SU-DHL-6 (cell line): ENCODE results near the gene PCP4L1.

Experiments used
- H2AFZ ChIP-seq: fragments of 200-600 bp; sonication (generic); 2 replicates; pipeline ENCODE4 v1.6.1; 2014; ENCODE audit warnings: low read depth, mild to moderate bottlenecking, moderate library complexity, mixed read lengths, antibody characterized with exemption, low read length; ENCODE audit not compliant: severe bottlenecking
- H3F3A ChIP-seq: fragments of 200-600 bp; shearing (Covaris generic); 2 replicates; pipeline ENCODE4 v1.6.0; 2016; ENCODE audit warnings: antibody characterized with exemption, mild to moderate bottlenecking; ENCODE audit not compliant: insufficient read depth
- H3K27ac ChIP-seq: fragments of 200-600 bp; sonication (generic); 2 replicates; pipeline ENCODE4 v1.5.1; 2016; ENCODE audit warnings: low read depth, mild to moderate bottlenecking, low read length, moderate library complexity, mixed read lengths
- H3K27me3 ChIP-seq: fragments of 200-600 bp; sonication (generic), shearing (Covaris generic); 2 replicates; pipeline ENCODE4 v1.6.0; 2014; ENCODE audit warnings: mild to moderate bottlenecking, low read length
- H3K36me3 ChIP-seq: fragments of 200-600 bp; sonication (generic); 2 replicates; pipeline ENCODE4 v1.6.1; 2014; ENCODE audit warnings: mild to moderate bottlenecking, low read length, mixed read lengths
- H3K4me2 ChIP-seq: fragments of 300-600, 200-600 bp; shearing (Covaris generic), sonication (generic); 2 replicates; pipeline ENCODE4 v1.6.0; 2014; ENCODE audit warnings: low read length, low read depth, mild to moderate bottlenecking; ENCODE audit not compliant: poor library complexity, severe bottlenecking
- H3K4me3 ChIP-seq: fragments of 200-600 bp; sonication (generic); 2 replicates; pipeline ENCODE4 v1.5.1; 2014; ENCODE audit warnings: antibody characterized with exemption, low read length, mild to moderate bottlenecking, mixed read lengths; ENCODE audit not compliant: insufficient read depth, poor library complexity, severe bottlenecking
- H3K79me2 ChIP-seq: fragments of 200-600 bp; sonication (generic); 2 replicates; pipeline ENCODE4 v1.6.1; 2014; ENCODE audit warnings: mild to moderate bottlenecking, low read length, moderate library complexity; ENCODE audit not compliant: insufficient read depth
- H3K9ac ChIP-seq: fragments of 200-600 bp; sonication (generic); 2 replicates; pipeline ENCODE4 v1.7.0; 2014; ENCODE audit warnings: mild to moderate bottlenecking, low read length
- H3K9me2 ChIP-seq: fragments of 200-600 bp; sonication (generic); replicated peaks from 2 replicates; pipeline ENCODE4 v1.6.1; 2014; ENCODE audit warnings: low read length; ENCODE audit not compliant: insufficient read depth
- H3K9me3 ChIP-seq: fragments of 200-600 bp; sonication (generic); 2 replicates; pipeline ENCODE4 v1.6.1; 2014; ENCODE audit warnings: low read length, mixed read lengths; ENCODE audit not compliant: insufficient read depth
- H4K20me1 ChIP-seq: fragments of 200-600 bp; sonication (generic); 2 replicates; pipeline ENCODE4 v1.6.1; 2014; ENCODE audit warnings: low read depth, mild to moderate bottlenecking, antibody characterized with exemption, low read length, moderate library complexity, mixed read lengths
- EZH2phosphoT487 ChIP-seq: fragments of 200-600 bp; sonication (generic), shearing (Covaris generic); conservative IDR thresholded peaks from 2 replicates; pipeline ENCODE4 v1.6.1; 2018; ENCODE audit warnings: mild to moderate bottlenecking, antibody characterized with exemption, low read length, moderate library complexity, mixed read lengths
- TF ChIP-seq, protein P1 (sequence below): fragments of 200-600 bp; sonication (generic); IDR thresholded peaks from one replicate; pipeline ENCODE4 v1.5.1; 2017; ENCODE audit warnings: antibody characterized with exemption, mild to moderate bottlenecking, low read length, moderate library complexity; ENCODE audit not compliant: insufficient read depth, poor library complexity, severe bottlenecking

PCP4L1 gene

DNA sequence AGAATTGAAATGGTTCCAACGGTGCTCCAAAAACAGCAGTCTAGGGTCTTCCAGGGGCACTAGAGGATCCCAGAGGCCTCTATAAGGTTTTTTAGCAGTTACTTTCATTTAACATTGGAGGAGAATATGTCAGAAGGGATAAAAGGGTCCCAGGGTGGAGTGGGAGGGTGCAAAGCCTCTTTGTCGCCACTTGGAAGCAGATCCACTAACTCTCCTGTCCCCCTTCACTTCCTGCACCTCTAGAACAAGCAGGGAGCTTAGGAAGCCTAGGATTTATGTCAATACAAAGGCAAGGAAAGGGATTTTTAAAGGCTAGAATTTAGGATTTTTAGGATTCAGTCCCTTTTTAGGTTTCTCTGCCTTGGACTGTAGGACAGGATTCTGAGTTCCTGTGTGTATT, 8.3 kb downstream of the PCP4L1 start:
- Histone ChIP-seq H3K36me3 (no peaks in the 10 kb centered on the region), H4K20me1 (no peaks in the 10 kb centered on the region), H3K4me3 (no peak overlapping the region), H3K4me2 (no peak overlapping the region), H2AFZ (no peak overlapping the region), H3K9me3 (no peaks in the 10 kb centered on the region), H3K27ac (no peak overlapping the region), H3K27me3 (no peaks in the 10 kb centered on the region), H3K9me2 (no peaks in the 10 kb centered on the region), H3K9ac (no peak overlapping the region), H3K79me2 (no peaks in the 10 kb centered on the region), H3F3A (no peaks in the 10 kb centered on the region)
- TF ChIP-seq, protein P1, sequence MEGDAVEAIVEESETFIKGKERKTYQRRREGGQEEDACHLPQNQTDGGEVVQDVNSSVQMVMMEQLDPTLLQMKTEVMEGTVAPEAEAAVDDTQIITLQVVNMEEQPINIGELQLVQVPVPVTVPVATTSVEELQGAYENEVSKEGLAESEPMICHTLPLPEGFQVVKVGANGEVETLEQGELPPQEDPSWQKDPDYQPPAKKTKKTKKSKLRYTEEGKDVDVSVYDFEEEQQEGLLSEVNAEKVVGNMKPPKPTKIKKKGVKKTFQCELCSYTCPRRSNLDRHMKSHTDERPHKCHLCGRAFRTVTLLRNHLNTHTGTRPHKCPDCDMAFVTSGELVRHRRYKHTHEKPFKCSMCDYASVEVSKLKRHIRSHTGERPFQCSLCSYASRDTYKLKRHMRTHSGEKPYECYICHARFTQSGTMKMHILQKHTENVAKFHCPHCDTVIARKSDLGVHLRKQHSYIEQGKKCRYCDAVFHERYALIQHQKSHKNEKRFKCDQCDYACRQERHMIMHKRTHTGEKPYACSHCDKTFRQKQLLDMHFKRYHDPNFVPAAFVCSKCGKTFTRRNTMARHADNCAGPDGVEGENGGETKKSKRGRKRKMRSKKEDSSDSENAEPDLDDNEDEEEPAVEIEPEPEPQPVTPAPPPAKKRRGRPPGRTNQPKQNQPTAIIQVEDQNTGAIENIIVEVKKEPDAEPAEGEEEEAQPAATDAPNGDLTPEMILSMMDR, result no peak
- no peak for TF ChIP-seq EZH2phosphoT487

DNA sequence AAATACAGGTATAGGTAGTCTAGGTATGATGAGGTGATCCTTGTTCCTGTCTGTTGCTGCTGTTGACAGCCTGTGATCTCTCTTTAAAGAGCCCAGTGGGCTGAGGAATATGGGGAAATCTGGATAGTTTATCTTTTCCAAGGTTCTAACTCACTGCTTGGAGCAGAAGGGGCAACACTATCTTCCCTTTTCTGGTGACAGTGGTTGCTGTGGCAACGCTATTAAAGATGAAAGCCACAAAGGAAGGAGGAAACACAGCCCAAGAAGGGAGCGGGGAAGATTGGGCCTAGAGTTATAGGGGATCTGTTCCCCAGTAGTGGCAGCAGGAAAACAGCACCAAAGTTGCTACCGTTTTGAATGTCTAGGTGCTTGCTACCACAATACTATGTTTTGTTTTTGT, 8.8 kb downstream of the PCP4L1 start:
- Histone ChIP-seq H3K9me2 (no peaks in the 10 kb centered on the region), H3K4me2 (no peak overlapping the region), H2AFZ (no peak overlapping the region), H3F3A (no peaks in the 10 kb centered on the region), H3K9ac (no peak overlapping the region), H4K20me1 (no peaks in the 10 kb centered on the region), H3K27ac (no peak overlapping the region), H3K36me3 (no peaks in the 10 kb centered on the region), H3K4me3 (no peak overlapping the region), H3K27me3 (no peaks in the 10 kb centered on the region), H3K9me3 (no peaks in the 10 kb centered on the region), H3K79me2 (no peaks in the 10 kb centered on the region)
- TF ChIP-seq EZH2phosphoT487, result no peak
- TF ChIP-seq, protein P1, result no peak

DNA sequence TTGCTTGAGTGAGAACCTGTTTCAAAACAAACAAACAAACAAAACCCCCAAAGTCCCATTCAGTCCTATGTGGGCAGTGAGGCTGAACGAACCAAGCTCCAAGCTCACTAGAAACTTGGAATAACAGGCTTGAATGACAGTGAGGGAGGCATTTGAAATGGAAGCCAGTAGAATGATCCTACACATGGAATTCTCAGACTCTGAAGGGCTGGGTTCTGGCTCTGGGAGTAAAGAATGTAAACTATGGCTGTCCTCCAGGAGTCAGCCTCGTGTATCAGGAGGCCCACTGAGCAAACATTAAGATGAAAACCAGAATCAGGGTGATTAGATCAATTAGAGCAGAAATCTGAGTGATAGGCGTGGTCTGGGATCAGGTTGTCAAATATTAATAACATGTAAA, 14.9 kb downstream of the PCP4L1 start:
- TF ChIP-seq EZH2phosphoT487, result no peak
- TF ChIP-seq, protein P1, result no peak
- Histone ChIP-seq H2AFZ (no peak overlapping the region), H3K4me2 (no peak overlapping the region), H3K4me3 (no peak overlapping the region), H3K9me2 (no peaks in the 10 kb centered on the region), H4K20me1 (no peaks in the 10 kb centered on the region), H3K9me3 (no peaks in the 10 kb centered on the region), H3K27me3 (no peaks in the 10 kb centered on the region), H3F3A (no peaks in the 10 kb centered on the region), H3K36me3 (no peaks in the 10 kb centered on the region), H3K79me2 (no peaks in the 10 kb centered on the region), H3K9ac (no peak overlapping the region), H3K27ac (no peak overlapping the region)
